Inflammatory macrophage treated with lipopolysaccharide for 1 hour (primary cell): Measurements from ENCODE around the gene PTPN21.

ENCODE experiments used
- DNase-seq, 2 donors: peaks; one replicate each; pipeline ENCODE4 v3.0.0-alpha.2; 2020 to 2022

PTPN21 gene

GRCh38 chr14:88454886-88455285 lies 99.9 kb downstream of the PTPN21 start:
- no peak for DNase-seq

GRCh38 chr14:88452231-88452630 lies 102.6 kb downstream of the PTPN21 start:
- no peak for DNase-seq

GRCh38 chr14:88439088-88439487 lies 115.7 kb downstream of the PTPN21 start:
- DNase-seq: no peak

DNA sequence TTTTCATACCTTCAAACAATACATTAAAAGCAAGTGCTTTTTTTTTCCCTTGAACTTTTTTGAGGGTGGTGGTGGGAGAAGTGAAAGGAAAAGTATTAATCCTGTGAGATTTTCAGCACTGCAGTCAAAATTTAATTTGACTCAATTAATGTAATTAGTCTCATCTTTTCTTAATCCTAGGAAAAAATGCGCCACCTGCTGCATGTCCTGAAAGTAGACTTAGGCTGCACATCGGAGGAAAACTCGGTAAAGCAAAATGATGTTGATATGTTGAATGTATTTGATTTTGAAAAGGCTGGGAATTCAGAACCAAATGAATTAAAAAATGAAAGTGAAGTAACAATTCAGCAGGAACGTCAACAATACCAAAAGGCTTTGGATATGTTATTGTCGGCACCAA lies 117.1 kb downstream of the PTPN21 start:
- no peak for DNase-seq

GRCh38 chr14:88430976-88431375 lies 123.8 kb downstream of the PTPN21 start:
- DNase-seq: no peak

DNA sequence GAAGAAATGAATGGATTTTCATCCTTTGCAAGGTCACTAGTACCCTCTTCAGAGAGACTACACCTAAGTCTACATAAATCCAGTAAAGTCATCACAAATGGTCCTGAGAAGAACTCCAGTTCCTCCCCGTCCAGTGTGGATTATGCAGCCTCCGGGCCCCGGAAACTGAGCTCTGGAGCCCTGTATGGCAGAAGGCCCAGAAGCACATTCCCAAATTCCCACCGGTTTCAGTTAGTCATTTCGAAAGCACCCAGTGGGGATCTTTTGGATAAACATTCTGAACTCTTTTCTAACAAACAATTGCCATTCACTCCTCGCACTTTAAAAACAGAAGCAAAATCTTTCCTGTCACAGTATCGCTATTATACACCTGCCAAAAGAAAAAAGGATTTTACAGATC lies 128.5 kb downstream of the PTPN21 start:
- DNase-seq: no peak

DNA sequence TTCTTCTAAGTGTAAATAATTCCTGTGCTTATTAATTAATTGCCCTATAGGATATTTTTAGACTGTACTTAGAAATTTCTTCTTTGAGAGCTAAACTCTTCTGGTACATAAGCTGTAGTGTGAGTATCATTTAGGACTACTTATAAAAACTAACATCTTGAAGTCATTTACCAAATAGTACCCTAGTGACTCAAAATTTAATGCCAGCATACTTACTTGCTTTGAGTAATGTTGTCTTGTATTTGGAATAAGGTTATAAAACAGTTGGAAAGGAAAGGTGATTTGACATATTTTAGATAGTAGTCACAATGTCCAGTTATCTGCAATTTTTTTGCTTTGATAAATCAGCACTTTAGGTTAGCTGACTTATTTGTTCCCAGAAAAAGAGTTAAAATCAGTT lies 130.2 kb downstream of the PTPN21 start:
- no peak for DNase-seq

DNA sequence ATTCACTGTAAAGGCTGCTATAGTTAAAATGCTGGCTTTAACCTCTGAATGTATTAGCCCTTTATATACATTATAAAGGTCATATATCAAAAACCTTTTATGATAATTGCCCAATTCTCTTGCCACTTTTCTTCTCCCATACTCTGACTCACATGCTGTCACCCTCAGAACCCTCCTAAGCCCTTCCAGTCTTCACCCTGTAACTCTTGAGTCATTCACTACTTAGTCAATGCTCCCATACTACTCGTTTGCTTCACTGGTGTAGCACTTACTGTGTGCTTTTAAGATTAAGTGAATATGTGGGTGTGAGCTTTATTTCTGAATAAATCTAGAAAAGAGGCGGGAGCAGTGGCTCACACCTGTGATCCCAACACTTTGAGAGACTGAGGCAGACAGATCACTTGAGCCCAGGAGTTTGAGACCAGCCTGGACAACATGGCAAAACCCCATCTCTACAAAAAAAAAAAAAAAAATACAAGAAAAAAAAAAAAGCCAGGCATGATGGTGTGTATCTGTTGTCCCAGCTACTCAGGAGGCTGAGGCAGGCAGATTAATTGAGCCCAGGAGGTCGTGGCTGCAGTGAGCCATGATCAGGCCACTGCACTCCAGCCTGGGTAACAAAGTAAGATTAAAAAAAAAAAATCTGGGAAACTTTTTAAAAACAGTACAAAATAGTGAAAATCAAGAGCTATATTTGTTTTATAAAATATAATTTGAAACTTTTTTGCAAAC lies 131.7 kb downstream of the PTPN21 start:
- DNase-seq: no peak

GRCh38 chr14:88422047-88422446 lies 132.8 kb downstream of the PTPN21 start:
- no peak for DNase-seq

GRCh38 chr14:88421286-88421685 lies 133.5 kb downstream of the PTPN21 start:
- DNase-seq: no peak

DNA sequence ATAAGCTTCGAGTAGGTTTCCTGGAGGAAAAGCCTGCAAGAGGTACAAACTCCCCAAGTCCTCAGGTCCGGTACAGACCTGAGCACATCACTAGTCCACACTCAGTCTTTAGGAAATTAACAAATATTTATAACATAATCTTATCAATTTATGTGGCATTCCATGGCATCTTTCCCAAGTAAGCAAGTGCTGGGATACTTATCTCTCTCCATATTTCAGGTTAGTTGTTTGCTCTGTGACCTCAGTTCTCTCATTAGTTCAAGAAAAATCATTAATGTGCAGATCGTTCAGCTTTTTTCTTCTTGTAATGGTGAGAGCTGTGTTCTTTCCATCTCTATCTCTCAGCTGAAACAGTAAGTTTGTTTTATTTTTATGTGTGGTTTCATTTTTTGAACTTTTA lies 134.6 kb downstream of the PTPN21 start:
- no peak for DNase-seq

- DNase-seq: no peak
These were observed 137.2 kb downstream of the PTPN21 start for GRCh38 chr14:88417594-88417993.
